HepG2 (cell line): ENCODE results near the gene SCAPER. TPM values are rescaled to one million over a fixed set of nuclear protein-coding genes. Genes with fewer than 3 reads are reported as not detected.

Source experiments
- ATAC-seq: fragments of 200-7000 bp; cut with Tn5 transposase; 3 replicates; pipeline ENCODE4 v1.9.1; 2020; ENCODE audit warnings: mild to moderate bottlenecking, moderate library complexity
- BruUV-seq: library from RNA; stranded (reverse); fragments of 400-500 nt; replicated peaks from 2 replicates; lab custom pipeline; 2021; lab: Mats Ljungman, UMichigan
- CTCF ChIA-PET: fragments of 300-600 bp; formaldehyde crosslinking; extraction: SDS; loops from one replicate; lab custom pipeline; 2021; ENCODE audit warnings: low total read pairs, inconsistent platforms, low intra/inter-chr PET ratio; lab: Yijun Ruan, JAX
- POLR2A ChIA-PET: fragments of 350-600 bp; sonication (Branson Sonifier 250); formaldehyde crosslinking; loops from one replicate; lab custom pipeline; 2020; ENCODE audit warnings: antibody characterized with exemption, inconsistent platforms; lab: Yijun Ruan, JAX
- DNase-seq: peaks from one replicate; pipeline ENCODE4 v3.0.0-alpha.2; 2015; ENCODE audit warnings: low spot score
- FAIRE-seq: peaks from 3 replicates; lab custom pipeline; 2011; peaks lifted over from hg19 to GRCh38; lab: Jason Lieb, UNC
- H2AFZ ChIP-seq: one replicate; pipeline ENCODE4 v1.6.1; 2011; ENCODE audit warnings: low read length, inconsistent platforms
- H3K27ac ChIP-seq: fragments of 300-600 bp; 3 replicates; pipeline ENCODE4 v1.8.0; 2011; ENCODE audit warnings: mixed run types, mild to moderate bottlenecking, mixed read lengths, low read length, inconsistent platforms; ENCODE audit not compliant: insufficient read depth; ENCODE audit errors: extremely low read length
- H3K27me3 ChIP-seq, 2 experiments: fragments of 200-600 bp in 1 of 2; 2 replicates in 1 of 2; 3 replicates in 1 of 2; pipeline versions ENCODE4 v1.6.0 to v1.8.0; 2011; ENCODE audit warnings: low read length in 2 of 2, mild to moderate bottlenecking in 2 of 2, moderate library complexity in 2 of 2, inconsistent platforms in 1 of 2; ENCODE audit not compliant: insufficient read depth in 2 of 2, control insufficient read depth in 1 of 2
- H3K36me3 ChIP-seq, 2 experiments: fragments of 200-600 bp in 1 of 2; replicated peaks in 1 of 2; 2 replicates in 1 of 2; 3 replicates in 1 of 2; pipeline versions ENCODE4 v1.5.1 to v1.8.0; 2011; ENCODE audit warnings: low read length in 2 of 2, inconsistent platforms in 1 of 2; ENCODE audit not compliant: insufficient read depth in 2 of 2, control insufficient read depth in 1 of 2
- H3K4me1 ChIP-seq: 2 replicates; pipeline ENCODE4 v1.5.1; 2012; ENCODE audit warnings: low read length, inconsistent platforms; ENCODE audit not compliant: insufficient read depth
- H3K4me2 ChIP-seq: 2 replicates; pipeline ENCODE4 v1.6.0; 2011; ENCODE audit warnings: low read depth, low read length, inconsistent platforms
- H3K4me3 ChIP-seq, 3 experiments: fragments of 200-600 bp in 1 of 3; sonication (generic), shearing (Covaris generic) in 1 of 3; replicated peaks in 1 of 3; 2 replicates each; pipeline ENCODE4 v1.5.1; 2011 to 2016; ENCODE audit warnings: low read length in 3 of 3, inconsistent platforms in 2 of 3, low read depth in 2 of 3, mild to moderate bottlenecking in 2 of 3, control low read depth in 1 of 3, mixed read lengths in 1 of 3; ENCODE audit not compliant: insufficient read depth in 1 of 3
- H3K79me2 ChIP-seq: one replicate; pipeline ENCODE4 v1.6.1; 2011; ENCODE audit warnings: low read length, inconsistent platforms; ENCODE audit not compliant: insufficient read depth
- H3K9ac ChIP-seq: 2 replicates; pipeline ENCODE4 v1.6.0; 2011; ENCODE audit warnings: mild to moderate bottlenecking, low read depth, low read length, inconsistent platforms; ENCODE audit not compliant: insufficient read depth
- H3K9me3 ChIP-seq: 2 replicates; pipeline ENCODE4 v1.5.1; 2012; ENCODE audit warnings: mild to moderate bottlenecking, low read length
- H4K20me1 ChIP-seq: 2 replicates; pipeline ENCODE4 v1.6.0; 2011; ENCODE audit warnings: inconsistent platforms, mild to moderate bottlenecking, low read length, moderate library complexity; ENCODE audit not compliant: insufficient read depth
- HNF4A ChIP-seq: sonication (generic); formaldehyde crosslinking; IDR thresholded peaks from 2 replicates; pipeline ENCODE4 v1.4.0; 2020; ENCODE audit warnings: missing genetic modification reagents
- NFATC3 ChIP-seq: sonication (generic); formaldehyde crosslinking; IDR thresholded peaks from 2 replicates; pipeline ENCODE4 v1.5.1; 2020; ENCODE audit warnings: mild to moderate bottlenecking, missing genetic modification reagents
- PAWR ChIP-seq: sonication (generic); formaldehyde crosslinking; IDR thresholded peaks from 2 replicates; pipeline ENCODE4 v1.4.0; 2020; ENCODE audit warnings: missing genetic modification reagents, mild to moderate bottlenecking, borderline replicate concordance
- SMC3 ChIP-seq: IDR thresholded peaks from 2 replicates; pipeline ENCODE4 v1.6.1; 2011; ENCODE audit warnings: low read length, improper control_type of control experiment
- SOX6 ChIP-seq, 2 experiments: fragments of 450-650 bp in 1 of 2; sonication (generic) in 1 of 2; formaldehyde crosslinking in 1 of 2; IDR thresholded peaks; 2 replicates each; pipeline versions ENCODE4 v1.4.0 to v1.6.1; 2017 to 2020; ENCODE audit warnings: antibody characterized with exemption in 1 of 2, mild to moderate bottlenecking in 1 of 2, missing genetic modification reagents in 1 of 2
- SP2 ChIP-seq: sonication (generic); formaldehyde crosslinking; IDR thresholded peaks from 2 replicates; pipeline ENCODE4 v1.5.1; 2020; ENCODE audit warnings: mild to moderate bottlenecking, missing genetic modification reagents
- STAG1 ChIP-seq: sonication (generic); formaldehyde crosslinking; IDR thresholded peaks from 2 replicates; pipeline ENCODE4 v1.4.0; 2020; ENCODE audit warnings: missing genetic modification reagents
- ZBTB7A ChIP-seq: sonication (generic); formaldehyde crosslinking; IDR thresholded peaks from 2 replicates; pipeline ENCODE4 v1.8.0; 2022; ENCODE audit warnings: mild to moderate bottlenecking, missing genetic modification reagents
- ZFYVE20 ChIP-seq: sonication (generic); formaldehyde crosslinking; IDR thresholded peaks from 2 replicates; pipeline ENCODE4 v1.8.0; 2023; ENCODE audit warnings: low read depth, mild to moderate bottlenecking, moderate library complexity, missing genetic modification reagents, borderline replicate concordance
- ZNF44 ChIP-seq: sonication (generic); formaldehyde crosslinking; IDR thresholded peaks from 2 replicates; pipeline ENCODE4 v1.5.1; 2020; ENCODE audit warnings: mild to moderate bottlenecking, missing genetic modification reagents
- ZNF441 ChIP-seq: sonication (generic); formaldehyde crosslinking; IDR thresholded peaks from 2 replicates; pipeline ENCODE4 v1.7.0; 2021; ENCODE audit warnings: missing genetic modification reagents, borderline replicate concordance
- ZNF891 ChIP-seq: sonication (generic); formaldehyde crosslinking; IDR thresholded peaks from 2 replicates; pipeline ENCODE4 v1.5.0; 2020; ENCODE audit warnings: mild to moderate bottlenecking, missing genetic modification reagents
- WGBS: methylation state at CpG from one replicate; pipeline ENCODE4 v1.1.6; 2017; ENCODE audit warnings: low lambda C conversion rate; 5-methylcytosine and 5-hydroxymethylcytosine counted together
- in situ Hi-C: cut with HindIII; loops from 2 replicates; pipeline ENCODE4 v1.10.0; 2017; ENCODE audit warnings: low pct_unique_long_range_greater_than_20kb; ENCODE audit not compliant: extremely low pct_ligation_motif_present
- intact Hi-C: fragments of 100-400 bp; cut with micrococcal nuclease; formaldehyde crosslinking; loops from one replicate; pipeline ENCODE4 v1.10.0; 2022; ENCODE audit not compliant: unreplicated experiment
- polyA plus RNA-seq, 8 experiments: library from polyadenylated mRNA; depleted of rRNA in 3 of 8; stranded (reverse) in 7 of 8; unstranded in 1 of 8; fragments of >200 nt; fragmentation: Illumina TruSeq in 4 of 8; extraction: Trizol in 4 of 8; gene quantifications; 2 replicates each; pipeline versions ENCODE4 v1.2.1 to v1.2.3, GENCODE V29; 2011 to 2016; ENCODE audit warnings: low read depth in 4 of 8, missing spikeins in 1 of 8, mixed read lengths in 1 of 8; ENCODE audit not compliant: insufficient read depth in 1 of 8
- total RNA-seq, 5 experiments: library from RNA; depleted of rRNA; stranded (reverse); fragments of >200 nt; fragmentation: Illumina TruSeq; extraction: Trizol; gene quantifications; 2 replicates each; pipeline ENCODE4 v1.2.3, GENCODE V29; 2016; ENCODE audit warnings: low read depth in 1 of 5
- TF ChIP-seq, protein P1 (sequence below): IDR thresholded peaks from 2 replicates; pipeline ENCODE4 v1.6.1; 2012; ENCODE audit warnings: low read depth, low read length, improper control_type of control experiment
- TF ChIP-seq, protein P2 (sequence below): sonication (generic); formaldehyde crosslinking; IDR thresholded peaks from 2 replicates; pipeline ENCODE4 v1.5.1; 2020; ENCODE audit warnings: mild to moderate bottlenecking, moderate library complexity, missing genetic modification reagents
- TF ChIP-seq, protein P3 (sequence below): sonication (generic); formaldehyde crosslinking; IDR thresholded peaks from 2 replicates; pipeline ENCODE4 v1.5.0; 2020; ENCODE audit warnings: mild to moderate bottlenecking, missing genetic modification reagents, moderate library complexity

SCAPER gene
- total and polyA plus RNA-seq, 2 of the 13 experiments (the other 11 are each of a cell fraction or from before 2014, with no cell fraction given) = 4.3 to 10.5 TPM

DNA sequence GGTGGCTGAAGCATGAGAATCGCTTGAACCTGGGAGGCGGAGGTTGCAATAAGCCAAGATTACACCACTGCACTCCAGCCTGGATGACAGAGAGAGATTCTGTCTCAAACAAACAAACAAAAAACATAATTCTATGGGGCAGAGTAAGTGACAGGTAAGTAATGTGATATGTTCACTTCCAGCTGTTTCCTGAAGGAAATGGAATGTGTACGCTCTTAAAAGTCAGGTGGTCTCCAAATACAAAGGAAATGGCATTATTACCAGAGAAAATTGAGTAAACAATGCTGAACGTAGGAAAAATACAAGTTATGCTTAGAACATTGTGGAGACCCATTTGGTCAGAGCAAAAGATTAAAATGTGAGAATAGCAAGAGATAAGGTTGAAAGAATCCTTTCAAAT, 278.5 kb downstream of the SCAPER start (continued):
- TF ChIP-seq, protein P1, sequence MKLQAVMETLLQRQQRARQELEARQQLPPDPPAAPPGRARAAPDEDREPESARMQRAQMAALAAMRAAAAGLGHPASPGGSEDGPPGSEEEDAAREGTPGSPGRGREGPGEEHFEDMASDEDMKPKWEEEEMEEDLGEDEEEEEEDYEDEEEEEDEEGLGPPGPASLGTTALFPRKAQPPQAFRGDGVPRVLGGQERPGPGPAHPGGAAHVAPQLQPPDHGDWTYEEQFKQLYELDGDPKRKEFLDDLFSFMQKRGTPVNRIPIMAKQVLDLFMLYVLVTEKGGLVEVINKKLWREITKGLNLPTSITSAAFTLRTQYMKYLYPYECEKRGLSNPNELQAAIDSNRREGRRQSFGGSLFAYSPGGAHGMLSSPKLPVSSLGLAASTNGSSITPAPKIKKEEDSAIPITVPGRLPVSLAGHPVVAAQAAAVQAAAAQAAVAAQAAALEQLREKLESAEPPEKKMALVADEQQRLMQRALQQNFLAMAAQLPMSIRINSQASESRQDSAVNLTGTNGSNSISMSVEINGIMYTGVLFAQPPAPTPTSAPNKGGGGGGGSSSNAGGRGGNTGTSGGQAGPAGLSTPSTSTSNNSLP = no peak
- no peak for TF ChIP-seq ZBTB7A (CRISPR knock-in tag)
- TF ChIP-seq NFATC3 (CRISPR knock-in tag) = no peak
- TF ChIP-seq PAWR (CRISPR knock-in tag) = no peak

DNA sequence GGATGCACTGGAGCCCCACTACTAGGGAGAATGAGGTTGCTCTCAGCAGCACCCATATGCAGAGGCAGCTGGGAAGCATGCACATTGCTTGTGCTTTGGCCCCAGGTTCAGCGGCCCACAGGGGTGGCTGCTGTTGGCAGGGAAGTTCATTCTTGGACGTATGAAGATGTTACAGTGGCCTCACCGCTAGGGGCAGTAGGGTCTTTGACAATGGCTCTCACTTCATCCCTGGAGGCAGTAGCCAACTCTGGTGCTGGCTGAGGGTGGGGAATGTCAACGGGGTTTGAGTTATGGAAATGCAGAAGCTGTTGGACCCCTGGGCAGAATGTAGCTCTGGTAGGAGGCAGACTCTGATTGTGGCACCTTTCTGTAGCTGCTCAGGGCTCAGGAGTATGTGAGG, 279.9 kb downstream of the SCAPER start:
- no peaks in the 10 kb centered on the region for H4K20me1 ChIP-seq
- in situ Hi-C loops (no loop called here), intact Hi-C loops (loop anchor here (10.0 kb wide), 1 partner anchor 240 kb away; no protein-coding TSS in a partner anchor)
- ChIA-PET CTCF (no interaction called here), POLR2A (no interaction called here)
- H3K9ac ChIP-seq = no peak overlapping the region
- no peaks in the 10 kb centered on the region for H3K9me3 ChIP-seq
- no TSS peak for BruUV-seq
- FAIRE-seq (no peak), ATAC-seq (peak; percentile 67), DNase-seq (no peak)
- no peaks in the 10 kb centered on the region for H3K79me2 ChIP-seq
- no peak overlapping the region for H2AFZ ChIP-seq
- H3K4me3 ChIP-seq = no peak overlapping the region
- no peak overlapping the region for H3K27ac ChIP-seq
- WGBS = 58% methylated on average over 4 of the region's 4 CpGs
- H3K4me2 ChIP-seq = no peak overlapping the region
- TF ChIP-seq HNF4A (CRISPR knock-in tag) = no peak
- TF ChIP-seq SOX6 (IDR thresholded peaks at IDR 0.05) = no peak
- TF ChIP-seq SOX6 (CRISPR knock-in tag; IDR thresholded peaks at IDR 0.05) = no peak
- TF ChIP-seq ZNF44 (CRISPR knock-in tag) = no peak
- TF ChIP-seq, protein P2, sequence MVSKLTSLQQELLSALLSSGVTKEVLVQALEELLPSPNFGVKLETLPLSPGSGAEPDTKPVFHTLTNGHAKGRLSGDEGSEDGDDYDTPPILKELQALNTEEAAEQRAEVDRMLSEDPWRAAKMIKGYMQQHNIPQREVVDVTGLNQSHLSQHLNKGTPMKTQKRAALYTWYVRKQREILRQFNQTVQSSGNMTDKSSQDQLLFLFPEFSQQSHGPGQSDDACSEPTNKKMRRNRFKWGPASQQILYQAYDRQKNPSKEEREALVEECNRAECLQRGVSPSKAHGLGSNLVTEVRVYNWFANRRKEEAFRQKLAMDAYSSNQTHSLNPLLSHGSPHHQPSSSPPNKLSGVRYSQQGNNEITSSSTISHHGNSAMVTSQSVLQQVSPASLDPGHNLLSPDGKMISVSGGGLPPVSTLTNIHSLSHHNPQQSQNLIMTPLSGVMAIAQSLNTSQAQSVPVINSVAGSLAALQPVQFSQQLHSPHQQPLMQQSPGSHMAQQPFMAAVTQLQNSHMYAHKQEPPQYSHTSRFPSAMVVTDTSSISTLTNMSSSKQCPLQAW (CRISPR knock-in tag) = no peak
- no peak for TF ChIP-seq SP2 (CRISPR knock-in tag)
- no peak for TF ChIP-seq ZNF441
- 0 out of 2 replicates have a peak, but pooled peaks have one; percentile 5 for TF ChIP-seq SMC3
- TF ChIP-seq ZFYVE20 (CRISPR knock-in tag) = no peak
- peak; percentile 40; the same call in 1 of the 2 replicates for TF ChIP-seq STAG1 (CRISPR knock-in tag)
- TF ChIP-seq ZNF891 (CRISPR knock-in tag) = no peak
- TF ChIP-seq, protein P3, sequence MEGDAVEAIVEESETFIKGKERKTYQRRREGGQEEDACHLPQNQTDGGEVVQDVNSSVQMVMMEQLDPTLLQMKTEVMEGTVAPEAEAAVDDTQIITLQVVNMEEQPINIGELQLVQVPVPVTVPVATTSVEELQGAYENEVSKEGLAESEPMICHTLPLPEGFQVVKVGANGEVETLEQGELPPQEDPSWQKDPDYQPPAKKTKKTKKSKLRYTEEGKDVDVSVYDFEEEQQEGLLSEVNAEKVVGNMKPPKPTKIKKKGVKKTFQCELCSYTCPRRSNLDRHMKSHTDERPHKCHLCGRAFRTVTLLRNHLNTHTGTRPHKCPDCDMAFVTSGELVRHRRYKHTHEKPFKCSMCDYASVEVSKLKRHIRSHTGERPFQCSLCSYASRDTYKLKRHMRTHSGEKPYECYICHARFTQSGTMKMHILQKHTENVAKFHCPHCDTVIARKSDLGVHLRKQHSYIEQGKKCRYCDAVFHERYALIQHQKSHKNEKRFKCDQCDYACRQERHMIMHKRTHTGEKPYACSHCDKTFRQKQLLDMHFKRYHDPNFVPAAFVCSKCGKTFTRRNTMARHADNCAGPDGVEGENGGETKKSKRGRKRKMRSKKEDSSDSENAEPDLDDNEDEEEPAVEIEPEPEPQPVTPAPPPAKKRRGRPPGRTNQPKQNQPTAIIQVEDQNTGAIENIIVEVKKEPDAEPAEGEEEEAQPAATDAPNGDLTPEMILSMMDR (CRISPR knock-in tag) = peak; percentile 28; the same call in 1 of the 2 replicates
- H3K36me3 ChIP-seq = no peaks in the 10 kb centered on the region
- H3K4me1 ChIP-seq = no peaks in the 10 kb centered on the region
- no peaks in the 10 kb centered on the region for H3K27me3 ChIP-seq
